GM23338 (cell line): Measurements from ENCODE around the gene IFNA10. TPM values are rescaled to one million over a fixed set of nuclear protein-coding genes. Genes with fewer than 3 reads are reported as not detected.
"Not testable (repeated sequence)": the region's sequence is repeated elsewhere in the genome, so short reads cannot be mapped to it uniquely, and the experiment has no call there.

Experiments
- ATAC-seq: fragments of 200-7000 bp; cut with Tn5 transposase; 3 replicates; pipeline ENCODE4 v1.9.1; 2020
- DNase-seq: peaks from one replicate; pipeline ENCODE4 v3.0.0-alpha.2; 2015; ENCODE audit warnings: low spot score
- H2AFZ ChIP-seq: fragments of 200-600 bp; sonication (generic); 2 replicates; pipeline ENCODE4 v1.8.0; 2016; ENCODE audit warnings: antibody characterized with exemption, mild to moderate bottlenecking, moderate library complexity
- H3F3A ChIP-seq: fragments of 200-600 bp; sonication (generic); replicated peaks from 2 replicates; pipeline ENCODE4 v1.8.0; 2017; ENCODE audit warnings: antibody characterized with exemption, mixed run types, low read depth
- H3K27ac ChIP-seq: fragments of 200-600 bp; sonication (generic); 2 replicates; pipeline ENCODE4 v1.6.1; 2016; ENCODE audit warnings: low read depth
- H3K27me3 ChIP-seq: fragments of 200-600 bp; sonication (generic); 2 replicates; pipeline ENCODE4 v1.8.0; 2016; ENCODE audit warnings: mild to moderate bottlenecking, mixed run types, moderate library complexity; ENCODE audit not compliant: insufficient read depth
- H3K36me3 ChIP-seq: fragments of 200-600 bp; sonication (generic); 2 replicates; pipeline ENCODE4 v1.8.0; 2016; ENCODE audit warnings: mild to moderate bottlenecking; ENCODE audit not compliant: insufficient read depth
- H3K4me1 ChIP-seq: fragments of 200-600 bp; sonication (generic); 2 replicates; pipeline ENCODE4 v1.8.0; 2016; ENCODE audit warnings: mild to moderate bottlenecking, moderate library complexity; ENCODE audit not compliant: insufficient read depth
- H3K4me2 ChIP-seq: fragments of 200-600 bp; sonication (generic); 2 replicates; pipeline ENCODE4 v1.7.1; 2017; ENCODE audit warnings: mixed run types
- H3K4me3 ChIP-seq: fragments of 200-600 bp; sonication (generic); 2 replicates; pipeline ENCODE4 v1.6.1; 2016; ENCODE audit warnings: mixed run types
- H3K79me2 ChIP-seq: fragments of 200-600 bp; sonication (generic); replicated peaks from 2 replicates; pipeline ENCODE4 v1.8.0; 2017; ENCODE audit warnings: mild to moderate bottlenecking; ENCODE audit not compliant: insufficient read depth
- H3K9me2 ChIP-seq: fragments of 200-600 bp; sonication (generic); 2 replicates; pipeline ENCODE4 v1.8.0; 2017; ENCODE audit not compliant: insufficient read depth
- H4K20me1 ChIP-seq: fragments of 200-600 bp; sonication (generic); replicated peaks from 2 replicates; pipeline ENCODE4 v1.8.0; 2017; ENCODE audit warnings: mild to moderate bottlenecking; ENCODE audit not compliant: insufficient read depth
- H3K27ac Mint-ChIP-seq: 2 replicates; pipeline ENCODE4 v1.8.0; 2020; ENCODE audit warnings: inconsistent platforms, mild to moderate bottlenecking, moderate library complexity, mixed read lengths
- H3K27me3 Mint-ChIP-seq: 3 replicates; pipeline ENCODE4 v1.8.0; 2022; ENCODE audit warnings: low read depth, mild to moderate bottlenecking, moderate library complexity, mixed read lengths, inconsistent platforms; ENCODE audit not compliant: insufficient read depth, poor library complexity
- H3K36me3 Mint-ChIP-seq: 3 replicates; pipeline ENCODE4 v1.8.0; 2021; ENCODE audit warnings: low read depth, mild to moderate bottlenecking, inconsistent platforms, moderate library complexity, mixed read lengths
- H3K4me1 Mint-ChIP-seq: 3 replicates; pipeline ENCODE4 v1.8.0; 2020; ENCODE audit warnings: mild to moderate bottlenecking, inconsistent platforms, mixed read lengths
- H3K4me3 Mint-ChIP-seq: 3 replicates; pipeline ENCODE4 v1.8.0; 2021; ENCODE audit warnings: moderate library complexity, mild to moderate bottlenecking, inconsistent platforms, mixed read lengths
- H3K9me3 Mint-ChIP-seq: 3 replicates; pipeline ENCODE4 v1.8.0; 2020; ENCODE audit warnings: moderate library complexity, mild to moderate bottlenecking, inconsistent platforms, mixed read lengths
- CREB1 ChIP-seq: fragments of 250-450 bp; sonication (Bioruptor Pico); IDR thresholded peaks from 2 replicates; pipeline ENCODE4 v1.5.0; 2020; ENCODE audit warnings: low read depth, mild to moderate bottlenecking, moderate library complexity
- ETS1 ChIP-seq: IDR thresholded peaks from 2 replicates; pipeline ENCODE4 v1.6.1; 2016; ENCODE audit warnings: antibody characterized with exemption
- EZH2phosphoT487 ChIP-seq: fragments of 200-600 bp; sonication (generic); IDR thresholded peaks from one replicate; pipeline ENCODE4 v1.8.1; 2018; ENCODE audit warnings: antibody characterized with exemption; ENCODE audit not compliant: unreplicated experiment
- JUNB ChIP-seq: IDR thresholded peaks from one replicate; pipeline ENCODE4 v1.6.1; 2016; ENCODE audit warnings: antibody characterized with exemption; ENCODE audit not compliant: unreplicated experiment
- NANOG ChIP-seq: IDR thresholded peaks from 2 replicates; pipeline ENCODE4 v1.6.1; 2016; ENCODE audit warnings: antibody characterized with exemption, borderline replicate concordance
- POLR2AphosphoS5 ChIP-seq: IDR thresholded peaks from 2 replicates; pipeline ENCODE4 v1.6.1; 2016; ENCODE audit warnings: antibody characterized with exemption, low read depth
- REST ChIP-seq: IDR thresholded peaks from one replicate; pipeline ENCODE4 v1.6.1; 2018; ENCODE audit warnings: antibody characterized with exemption; ENCODE audit not compliant: unreplicated experiment
- STAT1 ChIP-seq: IDR thresholded peaks from one replicate; pipeline ENCODE4 v1.6.1; 2016; ENCODE audit warnings: antibody characterized with exemption; ENCODE audit not compliant: unreplicated experiment
- ZNF114 ChIP-seq: fragments of 250-450 bp; sonication (Bioruptor Pico); IDR thresholded peaks from 2 replicates; pipeline ENCODE4 v1.5.0; 2020; ENCODE audit warnings: mild to moderate bottlenecking, moderate library complexity
- ZNF331 ChIP-seq: fragments of 250-450 bp; sonication (Bioruptor Pico); IDR thresholded peaks from 2 replicates; pipeline ENCODE4 v1.5.0; 2020; ENCODE audit warnings: low read depth, mild to moderate bottlenecking, moderate library complexity
- ZNF462 ChIP-seq: fragments of 250-450 bp; sonication (Bioruptor Pico); IDR thresholded peaks from 2 replicates; pipeline ENCODE4 v1.5.0; 2020; ENCODE audit warnings: mild to moderate bottlenecking, moderate library complexity
- polyA plus RNA-seq: library from polyadenylated mRNA; unstranded; fragments of >200 nt; fragmentation: Nextera tagmentation; extraction: Ambion mirVana; gene quantifications from 2 replicates; pipeline ENCODE4 v1.2.1, GENCODE V29; 2016
- total RNA-seq: library from RNA; depleted of rRNA; stranded (reverse); fragments of >200 nt; shearing (Covaris generic); gene quantifications from 2 replicates; pipeline ENCODE4 v1.2.3, GENCODE V29; 2014

The IFNA10 gene
- total and polyA plus RNA-seq, 2 experiments from 2014 or later = not detected

- not testable (repeated sequence) for DNase-seq, H3K4me3 Mint-ChIP-seq, H3K36me3 ChIP-seq, ATAC-seq, H3K9me3 Mint-ChIP-seq, H3K9me2 ChIP-seq, H3K79me2 ChIP-seq, H2AFZ ChIP-seq, H3K4me1 Mint-ChIP-seq, H3K4me3 ChIP-seq, H3K4me1 ChIP-seq, H3K27me3 Mint-ChIP-seq, H3K36me3 Mint-ChIP-seq, H3K4me2 ChIP-seq, H3K27me3 ChIP-seq, H4K20me1 ChIP-seq, H3K27ac Mint-ChIP-seq, H3F3A ChIP-seq, H3K27ac ChIP-seq
Measured at GRCh38 chr9:21166560-21166959, 40.4 kb downstream of the IFNA10 start, which contains the start of gene IFNA21. Gene IFNA21, minus strand, starts transcription at chr9:21166660. Its CDS starts 48 bp downstream, at chr9:21166612.

GRCh38 chr9:21165516-21165915 lies 41.4 kb downstream of the IFNA10 start:
- Histone ChIP-seq H4K20me1 (no peaks in the 10 kb centered on the region), H3K4me2 (no peak overlapping the region), H3K4me1 (no peaks in the 10 kb centered on the region), H3K9me2 (no peaks in the 10 kb centered on the region), H3K27ac (no peak overlapping the region), H3K27me3 (no peaks in the 10 kb centered on the region), H2AFZ (no peak overlapping the region), H3K79me2 (no peaks in the 10 kb centered on the region), H3K36me3 (no peaks in the 10 kb centered on the region), H3F3A (no peaks in the 10 kb centered on the region), H3K4me3 (no peak overlapping the region)
- H3K27me3 Mint-ChIP-seq = peaks cover 3% of the 10 kb centered on the region
- no peaks in the 10 kb centered on the region for H3K36me3 Mint-ChIP-seq
- no peak overlapping the region for H3K27ac Mint-ChIP-seq
- DNase-seq (no peak), ATAC-seq (no peak)
- H3K9me3 Mint-ChIP-seq = no peaks in the 10 kb centered on the region
- no peaks in the 10 kb centered on the region for H3K4me1 Mint-ChIP-seq
- H3K4me3 Mint-ChIP-seq = no peak overlapping the region
- no peak for TF ChIP-seq ZNF462 (CRISPR knock-in tag)
- TF ChIP-seq EZH2phosphoT487 = no peak
- TF ChIP-seq ZNF331 (CRISPR knock-in tag) = no peak
- no peak for TF ChIP-seq NANOG
- TF ChIP-seq ZNF114 (CRISPR knock-in tag) = no peak
- TF ChIP-seq JUNB = no peak
- no peak for TF ChIP-seq CREB1 (CRISPR knock-in tag)
- no peak for TF ChIP-seq STAT1
- TF ChIP-seq POLR2AphosphoS5 = no peak
- no peak for TF ChIP-seq ETS1
- no peak for TF ChIP-seq REST
